Caco-2 (cell line): ENCODE results near the gene ZNF337. TPM values are rescaled to one million over a fixed set of nuclear protein-coding genes. Genes with fewer than 3 reads are reported as not detected.

Experiments used
- BruUV-seq: library from RNA; stranded (reverse); fragments of 400-500 nt; replicated peaks from 2 replicates; lab custom pipeline; 2021; lab: Mats Ljungman, UMichigan
- CTCF ChIA-PET: fragments of 300-600 bp; sonication (Branson Sonifier 250); formaldehyde crosslinking; loops from one replicate; lab custom pipeline; 2022; ENCODE audit warnings: antibody characterized with exemption; lab: Charles Lee
- POLR2A ChIA-PET: fragments of 300-600 bp; sonication (Branson Sonifier 250); formaldehyde crosslinking; loops from one replicate; lab custom pipeline; 2022; ENCODE audit warnings: antibody characterized with exemption; lab: Charles Lee
- DNase-seq, 2 experiments: peaks; one replicate each; pipeline versions ENCODE4 v3.0.0 to v3.0.0-alpha.2; 2020 to 2022
- H3K27me3 ChIP-seq: replicated peaks from 2 replicates; pipeline ENCODE4 v1.6.0; 2011; ENCODE audit warnings: low read length; ENCODE audit not compliant: control insufficient read depth, insufficient read depth
- H3K36me3 ChIP-seq: 2 replicates; pipeline ENCODE4 v1.5.1; 2011; ENCODE audit warnings: low read length; ENCODE audit not compliant: control insufficient read depth, insufficient read depth
- H3K4me1 ChIP-seq: fragments of 250-450 bp; sonication (Bioruptor Pico); 2 replicates; pipeline ENCODE4 v1.5.1; 2020; ENCODE audit warnings: mild to moderate bottlenecking
- H3K4me3 ChIP-seq: 2 replicates; pipeline ENCODE4 v1.5.1; 2011; ENCODE audit warnings: low read depth, mild to moderate bottlenecking, control low read depth, low read length
- H3K9me3 ChIP-seq: fragments of 250-450 bp; sonication (Bioruptor Pico); 2 replicates; pipeline ENCODE4 v1.5.1; 2020; ENCODE audit warnings: mild to moderate bottlenecking, moderate library complexity
- H3K27ac Mint-ChIP-seq: one replicate; pipeline ENCODE4 v1.8.0; 2022; ENCODE audit warnings: mixed read lengths; ENCODE audit not compliant: unreplicated experiment
- H3K27me3 Mint-ChIP-seq: one replicate; pipeline ENCODE4 v1.8.0; 2022; ENCODE audit warnings: mixed read lengths; ENCODE audit not compliant: insufficient read depth, unreplicated experiment
- H3K36me3 Mint-ChIP-seq: one replicate; pipeline ENCODE4 v1.8.0; 2022; ENCODE audit warnings: mild to moderate bottlenecking, mixed read lengths; ENCODE audit not compliant: insufficient read depth, unreplicated experiment
- H3K4me1 Mint-ChIP-seq: one replicate; pipeline ENCODE4 v1.8.0; 2022; ENCODE audit warnings: low read depth, mixed read lengths; ENCODE audit not compliant: unreplicated experiment
- H3K4me3 Mint-ChIP-seq: one replicate; pipeline ENCODE4 v1.8.0; 2022; ENCODE audit warnings: mild to moderate bottlenecking, moderate library complexity, mixed read lengths; ENCODE audit not compliant: unreplicated experiment
- H3K9me3 Mint-ChIP-seq: one replicate; pipeline ENCODE4 v1.8.0; 2022; ENCODE audit warnings: mixed read lengths; ENCODE audit not compliant: unreplicated experiment
- CTCF ChIP-seq, 2 experiments: fragments of 200-600 bp in 1 of 2; IDR thresholded peaks; 1 replicate in 1 of 2; 2 replicates in 1 of 2; pipeline versions ENCODE4 v1.5.1 to v1.8.0; 2011 to 2022; ENCODE audit warnings: antibody characterized with exemption in 1 of 2, control low read depth in 1 of 2, inconsistent platforms in 1 of 2, low read depth in 1 of 2, low read length in 1 of 2, mild to moderate bottlenecking in 1 of 2, moderate library complexity in 1 of 2; ENCODE audit not compliant: insufficient read depth in 1 of 2, severe bottlenecking in 1 of 2, unreplicated experiment in 1 of 2
- intact Hi-C: fragments of 100-400 bp; cut with micrococcal nuclease; formaldehyde crosslinking; loops from one replicate; pipeline ENCODE4 v1.10.0; 2022; ENCODE audit not compliant: unreplicated experiment
- total RNA-seq: library from RNA; stranded (reverse); gene quantifications from 2 replicates; pipeline ENCODE4 v1.2.3, GENCODE V29; 2022

ZNF337 gene
- total RNA-seq, 1 experiment from 2014 or later, result 7.4 TPM

GRCh38 chr20:25699914-25700313 lies 3.3 kb upstream of the ZNF337 start:
- no peak for TF ChIP-seq CTCF (IDR thresholded peaks at IDR 0.05; ENCODE audit: insufficient read depth in 1 of 2, low read depth in 1 of 2, low read length in 1 of 2, severe bottlenecking in 1 of 2, unreplicated experiment in 1 of 2)
- Mint-ChIP-seq H3K9me3 (peaks cover 19% of the 10 kb centered on the region), H3K4me3 (no peak overlapping the region), H3K36me3 (no peaks in the 10 kb centered on the region), H3K27ac (no peak overlapping the region), H3K27me3 (peaks cover 7% of the 10 kb centered on the region), H3K4me1 (peaks cover 8% of the 10 kb centered on the region)
- ChIA-PET CTCF (no interaction called here), POLR2A (no interaction called here)
- no TSS peak for BruUV-seq
- no peaks in the 10 kb centered on the region for H3K27me3 ChIP-seq
- DNase-seq, result no peak
- H3K4me1 ChIP-seq, result no peaks in the 10 kb centered on the region
- no peak overlapping the region for H3K4me3 ChIP-seq
- H3K9me3 ChIP-seq, result peaks cover 32% of the 10 kb centered on the region
- H3K36me3 ChIP-seq, result no peaks in the 10 kb centered on the region
- intact Hi-C loops, result loop anchor here (10.0 kb wide), 2 partner anchors 235 to 255 kb away; no protein-coding TSS in a partner anchor

- H3K4me3 Mint-ChIP-seq, result peak overlapping the region; percentile 82
- DNase-seq, result no peak
- BruUV-seq, result TSS peak; percentile 68
- no peaks in the 10 kb centered on the region for H3K36me3 ChIP-seq
- H3K4me1 ChIP-seq, result no peaks in the 10 kb centered on the region
- H3K27ac Mint-ChIP-seq, result peak overlapping the region; percentile 84
- intact Hi-C loops, result loop anchor here (2.0 to 10.0 kb wide), 3 partner anchors 22 to 258 kb away; no protein-coding TSS in a partner anchor
- no peaks in the 10 kb centered on the region for H3K27me3 Mint-ChIP-seq
- H3K4me1 Mint-ChIP-seq, result peaks cover 8% of the 10 kb centered on the region
- H3K27me3 ChIP-seq, result no peaks in the 10 kb centered on the region
- peaks cover 27% of the 10 kb centered on the region for H3K9me3 ChIP-seq
- H3K36me3 Mint-ChIP-seq, result no peaks in the 10 kb centered on the region
- H3K4me3 ChIP-seq, result peak overlapping the region; percentile 91
- CTCF ChIA-PET, result no interaction called here
- no peak for TF ChIP-seq CTCF (IDR thresholded peaks at IDR 0.05; ENCODE audit: insufficient read depth in 1 of 2, low read depth in 1 of 2, low read length in 1 of 2, severe bottlenecking in 1 of 2, unreplicated experiment in 1 of 2)
- POLR2A ChIA-PET, result interaction anchor here (0.6 kb wide), 1 partner anchor 312 kb away, joined by 3 read pairs; no protein-coding TSS in a partner anchor
- H3K9me3 Mint-ChIP-seq, result peaks cover 19% of the 10 kb centered on the region
Measured at GRCh38 chr20:25697132-25697446, 436 bp upstream of the ZNF337 start.

- no peaks in the 10 kb centered on the region for H3K27me3 Mint-ChIP-seq
- intact Hi-C loops, result loop anchor here (1.0 to 10.0 kb wide), 6 partner anchors 23 to 259 kb away; partner anchors contain the start of gene NANP
- TSS peak; percentile 42 for BruUV-seq
- Histone ChIP-seq H3K36me3 (no peaks in the 10 kb centered on the region), H3K9me3 (peaks cover 18% of the 10 kb centered on the region), H3K27me3 (no peaks in the 10 kb centered on the region), H3K4me3 (peak overlapping the region; percentile 91), H3K4me1 (no peaks in the 10 kb centered on the region)
- POLR2A ChIA-PET, result interaction anchor here (0.6 kb wide), 1 partner anchor 289 kb away, joined by 4 read pairs; no protein-coding TSS in a partner anchor
- peaks cover 16% of the 10 kb centered on the region for H3K9me3 Mint-ChIP-seq
- peak overlapping the region; percentile 82 for H3K4me3 Mint-ChIP-seq
- no peak for TF ChIP-seq CTCF (IDR thresholded peaks at IDR 0.05; ENCODE audit: insufficient read depth in 1 of 2, low read depth in 1 of 2, low read length in 1 of 2, severe bottlenecking in 1 of 2, unreplicated experiment in 1 of 2)
- H3K27ac Mint-ChIP-seq, result peak overlapping the region; percentile 84
- H3K4me1 Mint-ChIP-seq, result peaks cover 8% of the 10 kb centered on the region
- CTCF ChIA-PET, result interaction anchor here (0.5 kb wide), 1 partner anchor 370 kb away, joined by 3 read pairs; no protein-coding TSS in a partner anchor
- peak in 1 of 2 experiments; percentile 15 for DNase-seq
- H3K36me3 Mint-ChIP-seq, result no peaks in the 10 kb centered on the region
Measured at GRCh38 chr20:25695532-25696370, 902 bp downstream of the ZNF337 start.
